Mucosa of rectum (tissue), 2 donors: Measurements from ENCODE around the gene ATP6V1G1.

Experiments used
- H3K27ac ChIP-seq, 2 donors: one replicate each; pipeline ENCODE4 v1.7.0; 2013; ENCODE audit warnings: inconsistent platforms in 2 of 2, low read depth in 2 of 2, low read length in 2 of 2
- H3K27me3 ChIP-seq, 2 donors: one replicate each; pipeline ENCODE4 v1.7.0; 2013; ENCODE audit warnings: low read length in 2 of 2; ENCODE audit not compliant: control insufficient read depth in 2 of 2, insufficient read depth in 2 of 2
- H3K36me3 ChIP-seq, 2 donors: one replicate each; pipeline ENCODE4 v1.7.0; 2013; ENCODE audit warnings: low read length in 2 of 2; ENCODE audit not compliant: control insufficient read depth in 2 of 2, insufficient read depth in 2 of 2
- H3K4me1 ChIP-seq, 2 donors: one replicate each; pipeline ENCODE4 v1.7.0; 2013; ENCODE audit warnings: low read length in 2 of 2, mild to moderate bottlenecking in 1 of 2; ENCODE audit not compliant: control insufficient read depth in 2 of 2, insufficient read depth in 2 of 2
- H3K4me3 ChIP-seq, 2 donors: one replicate each; pipeline ENCODE4 v1.7.0; 2013; ENCODE audit warnings: low read length in 2 of 2
- H3K9ac ChIP-seq, 2 donors: one replicate each; pipeline ENCODE4 v1.7.0; 2013; ENCODE audit warnings: low read length in 2 of 2, low read depth in 1 of 2, mild to moderate bottlenecking in 1 of 2
- H3K9me3 ChIP-seq, 2 donors: one replicate each; pipeline ENCODE4 v1.7.0; 2013; ENCODE audit warnings: low read length in 2 of 2; ENCODE audit not compliant: control insufficient read depth in 2 of 2
- donor health status: healthy.
- donor health status: Normal muscosa, but diverticular disease.

The ATP6V1G1 gene

GRCh38 chr9:114643001-114643400, 55.4 kb downstream of the ATP6V1G1 start:
- H3K36me3 ChIP-seq: peaks cover 20 to 42% of the 10 kb centered on the region in 2 donors
- no peaks in the 10 kb centered on the region for H3K4me1 ChIP-seq
- no peak overlapping the region for H3K27ac ChIP-seq
- no peak overlapping the region for H3K9ac ChIP-seq
- no peaks in the 10 kb centered on the region for H3K27me3 ChIP-seq
- no peak overlapping the region for H3K4me3 ChIP-seq
- H3K9me3 ChIP-seq: no peaks in the 10 kb centered on the region

- no peaks in the 10 kb centered on the region for H3K4me1 ChIP-seq
Observed at GRCh38 chr9:114643896-114644295, 56.3 kb downstream of the ATP6V1G1 start.

More at GRCh38 chr9:114643896-114644295, 56.3 kb downstream of the ATP6V1G1 start:
- H3K9me3 ChIP-seq: no peaks in the 10 kb centered on the region
- H3K27me3 ChIP-seq: no peaks in the 10 kb centered on the region
- H3K4me3 ChIP-seq: no peak overlapping the region
- no peak overlapping the region for H3K27ac ChIP-seq
- H3K9ac ChIP-seq: no peak overlapping the region
- H3K36me3 ChIP-seq: peaks cover 20 to 35% of the 10 kb centered on the region in 2 donors
